Thoracic aorta (tissue), 2 donors: Measurements from ENCODE around the gene CNTD1. TPM values are rescaled to one million over a fixed set of nuclear protein-coding genes. Genes with fewer than 3 reads are reported as not detected.
"Not testable (repeated sequence)": the region's sequence is repeated elsewhere in the genome, so short reads cannot be mapped to it uniquely, and the experiment has no call there.

Source experiments
- ATAC-seq: fragments of 150-250 bp; one replicate; pipeline ENCODE4 v1.8.0; 2017; ENCODE audit warnings: low read depth; ENCODE audit not compliant: insufficient number of reproducible peaks, low FRiP score
- DNase-seq: peaks from one replicate; pipeline ENCODE4 v3.0.0-alpha.2; 2020; ENCODE audit warnings: low spot score
- H3K27ac ChIP-seq, 2 donors: fragments of 200-600 bp; sonication (generic); 1 replicate in 1 of 2; 2 replicates in 1 of 2; pipeline ENCODE4 v1.5.1; 2016; ENCODE audit warnings: mild to moderate bottlenecking in 2 of 2, moderate library complexity in 2 of 2
- H3K27me3 ChIP-seq: fragments of 200-600 bp; sonication (generic); replicated peaks from 2 replicates; pipeline ENCODE4 v1.6.0; 2016; ENCODE audit warnings: mild to moderate bottlenecking; ENCODE audit not compliant: insufficient read depth
- H3K36me3 ChIP-seq: fragments of 200-600 bp; sonication (generic); one replicate; pipeline ENCODE4 v1.5.1; 2016
- H3K4me1 ChIP-seq, 2 donors: fragments of 200-600 bp; sonication (generic); 1 replicate in 1 of 2; 2 replicates in 1 of 2; pipeline versions ENCODE4 v1.5.1 to v1.6.0; 2016; ENCODE audit warnings: low read depth in 2 of 2, mild to moderate bottlenecking in 1 of 2; ENCODE audit not compliant: control insufficient read depth in 1 of 2
- H3K4me3 ChIP-seq: fragments of 200-600 bp; sonication (generic); 2 replicates; pipeline ENCODE4 v1.5.1; 2016; ENCODE audit warnings: mild to moderate bottlenecking
- H3K9me3 ChIP-seq: fragments of 200-600 bp; sonication (generic); 2 replicates; pipeline ENCODE4 v1.5.1; 2016
- CTCF ChIP-seq: fragments of 200-600 bp; sonication (generic); IDR thresholded peaks from one replicate; pipeline ENCODE4 v1.5.1; 2019; ENCODE audit warnings: antibody characterized with exemption
- total RNA-seq, 2 donors: library from RNA; depleted of rRNA; stranded (reverse); fragments of >200 nt; gene quantifications; one replicate each; pipeline versions ENCODE4 v1.1.0 to v1.2.3, GENCODE V29; 2016

CNTD1 gene
- total RNA-seq, 2 donors from 2014 or later, result not detected

GRCh38 chr17:42767512-42767911 lies 31.1 kb upstream of the CNTD1 start:
- TF ChIP-seq CTCF, result no peak
- DNase-seq, result no peak
- no peak for ATAC-seq

GRCh38 chr17:42768006-42768405 lies 30.7 kb upstream of the CNTD1 start:
- ATAC-seq, H3K9me3 ChIP-seq, H3K27ac ChIP-seq, H3K4me1 ChIP-seq, H3K4me3 ChIP-seq, DNase-seq, H3K36me3 ChIP-seq, H3K27me3 ChIP-seq: not testable (repeated sequence)

More at GRCh38 chr17:42767512-42767911, 31.1 kb upstream of the CNTD1 start:
- Histone ChIP-seq H3K4me1 (no peaks in the 10 kb centered on the region), H3K27me3 (peaks cover 2% of the 10 kb centered on the region), H3K9me3 (no peaks in the 10 kb centered on the region), H3K4me3 (no peak overlapping the region), H3K36me3 (no peaks in the 10 kb centered on the region), H3K27ac (no peak overlapping the region)

GRCh38 chr17:42769964-42770363 lies 28.7 kb upstream of the CNTD1 start:
- not testable (repeated sequence) for H3K4me3 ChIP-seq, ATAC-seq, H3K4me1 ChIP-seq, H3K27ac ChIP-seq, H3K9me3 ChIP-seq, H3K36me3 ChIP-seq, DNase-seq, H3K27me3 ChIP-seq

GRCh38 chr17:42772945-42773289 lies 25.7 kb upstream of the CNTD1 start:
- no peaks in the 10 kb centered on the region for H3K27me3 ChIP-seq
- TF ChIP-seq CTCF, result no peak
- peaks cover 3 to 8% of the 10 kb centered on the region in 2 donors for H3K4me1 ChIP-seq
- H3K27ac ChIP-seq, result peak overlapping the region; percentile 70 to 82
- DNase-seq, result no peak
- peaks cover 25% of the 10 kb centered on the region for H3K36me3 ChIP-seq
- peak overlapping the region; percentile 91 for H3K4me3 ChIP-seq
- H3K9me3 ChIP-seq, result no peaks in the 10 kb centered on the region
- ATAC-seq, result no peak

GRCh38 chr17:42773290-42774035 lies 25.2 kb upstream of the CNTD1 start, which contains the start of gene VPS25:
VPS25 (plus strand) TSS chr17:42773449; CDS start chr17:42773476, 27 bp downstream.
- no peak for DNase-seq
- Histone ChIP-seq H3K27ac (peak within 1 kb of the TSS; percentile 70 to 82), H3K9me3 (no peaks in the 10 kb centered on the region), H3K4me3 (peak within 1 kb of the TSS; percentile 91), H3K4me1 (peaks cover 3 to 8% of the 10 kb centered on the region in 2 donors), H3K36me3 (peaks cover 29% of the 10 kb centered on the region), H3K27me3 (no peaks in the 10 kb centered on the region)
- TF ChIP-seq CTCF, result no peak
- peak; percentile 60 for ATAC-seq

GRCh38 chr17:42774066-42774745 lies 24.5 kb upstream of the CNTD1 start:
- TF ChIP-seq CTCF, result no peak
- ATAC-seq, result no peak
- Histone ChIP-seq H3K27ac (peak overlapping the region in 1 of 2 donors; percentile 82), H3K4me3 (peak overlapping the region; percentile 91), H3K4me1 (peaks cover 3 to 8% of the 10 kb centered on the region in 2 donors), H3K27me3 (no peaks in the 10 kb centered on the region), H3K9me3 (no peaks in the 10 kb centered on the region), H3K36me3 (peaks cover 36% of the 10 kb centered on the region)
- no peak for DNase-seq
